Ureter (tissue), 1 donor: ENCODE results near the gene ZAP70. TPM values are rescaled to one million over a fixed set of nuclear protein-coding genes. Genes with fewer than 3 reads are reported as not detected.

Source experiments
- DNase-seq: peaks from one replicate; pipeline ENCODE4 v3.0.0-alpha.2; 2020; ENCODE audit warnings: low spot score
- total RNA-seq: library from RNA; stranded (reverse); gene quantifications from one replicate; pipeline ENCODE4 v1.2.4, GENCODE V29; 2023
- donor health status: DM: yes; HTN: yes; CAD: no.

ZAP70 gene
- total RNA-seq, 1 donor from 2014 or later = 5.2 TPM

DNA sequence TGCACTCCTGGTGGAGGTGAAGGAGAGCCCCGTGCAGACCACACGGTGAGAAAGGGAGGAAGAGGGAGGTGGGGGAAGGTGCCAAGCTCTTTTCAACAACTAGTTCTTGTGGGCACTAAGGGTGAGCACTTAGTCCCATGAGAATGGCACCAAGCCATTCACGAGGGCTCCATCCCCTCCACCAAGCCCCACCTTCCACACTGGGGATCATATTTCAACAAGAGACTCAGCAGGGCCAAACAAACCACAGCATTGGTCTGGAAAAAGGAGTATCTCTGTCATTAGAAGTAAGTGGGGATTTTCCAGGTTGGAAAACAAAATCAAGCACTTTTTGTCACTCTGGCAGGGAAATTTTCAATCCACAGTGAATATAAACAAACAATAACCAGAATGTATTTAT lies 38.4 kb downstream of the ZAP70 start:
- DNase-seq = no peak

DNA sequence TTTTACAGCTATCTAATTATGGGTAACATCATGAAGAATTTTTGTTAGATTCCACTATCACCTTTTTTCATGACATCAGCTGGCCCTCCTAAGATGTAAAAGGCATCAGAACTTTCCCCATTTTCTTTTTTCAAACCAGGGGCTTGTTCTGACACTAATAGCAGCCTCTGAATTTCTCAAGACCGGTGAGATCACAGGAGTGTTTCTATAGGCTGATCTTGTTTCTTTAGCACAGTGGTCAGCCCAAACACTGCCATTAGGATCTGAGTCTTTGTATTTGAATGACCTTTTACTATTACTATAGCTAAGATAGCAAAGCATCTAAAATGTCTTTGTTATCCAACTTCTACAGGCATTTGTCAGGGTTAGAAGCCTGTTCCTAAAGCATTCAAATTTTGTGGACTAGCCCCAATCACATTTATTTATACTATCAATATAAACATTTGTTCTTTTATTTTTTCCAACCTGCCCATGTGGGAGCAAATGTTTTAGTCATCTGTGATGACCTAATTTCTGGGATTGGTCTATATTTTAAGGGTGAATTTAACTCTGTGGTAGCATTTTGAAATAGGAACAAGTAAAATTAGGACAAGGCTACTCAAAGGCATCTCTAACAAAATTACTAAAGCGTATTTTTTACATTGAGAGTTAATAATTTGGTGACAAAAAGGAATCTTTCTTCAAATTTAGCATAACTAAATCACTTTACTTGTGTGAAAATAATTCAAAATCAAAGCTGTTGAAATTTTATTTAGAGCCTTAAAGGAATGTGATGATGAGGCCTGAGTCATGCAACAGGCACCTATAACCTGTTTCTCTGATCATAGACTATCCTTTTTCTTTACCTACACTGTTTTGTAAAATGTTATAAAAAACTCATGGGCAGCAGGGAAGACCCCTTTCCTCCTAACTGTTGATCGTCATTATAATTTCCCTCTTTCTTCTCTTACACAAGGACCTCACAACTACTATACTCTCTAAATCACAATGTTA lies 39.3 kb downstream of the ZAP70 start:
- no peak for DNase-seq

DNA sequence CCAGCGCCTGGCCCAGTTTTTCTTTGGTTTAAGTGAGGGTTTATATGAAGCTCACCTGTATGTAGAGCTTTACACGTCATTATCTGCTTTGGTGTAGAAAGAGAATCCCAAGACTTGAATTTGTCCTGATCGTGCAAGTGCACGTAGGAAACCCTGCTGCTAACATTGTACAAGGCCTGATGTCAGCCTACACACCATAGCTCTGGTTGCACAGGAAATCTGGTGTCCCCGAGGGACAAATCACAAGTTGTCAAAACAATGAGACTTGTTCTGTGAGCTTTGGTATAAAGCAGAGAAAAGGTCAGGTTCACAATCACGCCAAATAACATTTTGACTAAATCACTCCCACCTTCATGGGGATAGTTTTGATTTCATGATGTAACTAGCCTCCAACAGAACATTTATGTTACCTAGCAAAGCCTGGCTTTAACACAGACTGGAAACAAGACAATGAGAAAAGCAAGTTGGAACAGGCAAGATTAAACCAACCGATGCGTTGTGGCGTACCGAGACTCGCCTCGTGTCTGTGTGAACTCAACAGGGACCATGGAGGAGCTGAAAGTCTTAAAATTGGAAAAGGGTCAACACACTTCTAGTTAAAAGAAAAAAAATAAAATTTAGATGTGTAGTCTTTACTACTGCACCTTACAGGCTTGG lies 41.4 kb downstream of the ZAP70 start:
- no peak for DNase-seq

DNA sequence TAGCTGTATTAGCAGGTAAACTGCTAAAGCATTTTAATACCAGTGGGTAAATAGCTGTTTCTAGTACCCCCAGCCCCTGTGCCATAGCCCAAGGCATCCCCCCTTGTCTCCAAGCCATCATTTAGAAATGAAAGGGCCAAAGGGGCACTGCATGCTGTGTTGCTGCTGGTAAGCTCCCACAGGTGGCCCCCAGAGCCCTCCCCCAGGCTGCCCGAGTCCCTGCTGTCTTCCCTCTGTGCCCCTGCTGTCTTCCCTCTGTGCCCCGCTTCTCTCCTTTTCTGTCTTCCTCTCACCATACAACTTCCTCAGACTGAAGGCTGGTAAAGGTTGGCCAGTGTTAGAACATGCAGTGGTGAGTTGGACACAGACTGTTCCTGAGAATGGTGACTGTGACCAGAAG lies 42.1 kb downstream of the ZAP70 start:
- no peak for DNase-seq

DNA sequence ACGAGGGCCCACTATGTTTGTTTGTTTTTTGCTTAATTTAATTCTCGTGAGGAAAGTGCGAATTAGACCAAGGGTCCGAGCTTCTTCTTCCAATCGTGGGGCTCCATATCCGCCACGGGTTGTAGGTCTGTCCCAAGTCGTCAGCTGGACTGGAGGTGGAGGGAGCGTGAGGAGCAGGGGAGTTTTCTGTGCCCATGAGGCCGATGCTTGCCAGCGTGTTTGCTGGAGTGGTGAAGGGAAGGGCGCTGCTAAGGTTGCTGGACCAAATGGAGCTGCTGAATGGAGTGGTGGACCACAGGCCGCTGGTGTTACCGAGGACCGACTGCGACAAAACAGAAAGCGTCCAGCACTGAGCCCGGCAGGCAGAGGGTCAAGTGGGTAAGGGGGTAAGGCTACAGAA lies 43.7 kb downstream of the ZAP70 start:
- no peak for DNase-seq

DNA sequence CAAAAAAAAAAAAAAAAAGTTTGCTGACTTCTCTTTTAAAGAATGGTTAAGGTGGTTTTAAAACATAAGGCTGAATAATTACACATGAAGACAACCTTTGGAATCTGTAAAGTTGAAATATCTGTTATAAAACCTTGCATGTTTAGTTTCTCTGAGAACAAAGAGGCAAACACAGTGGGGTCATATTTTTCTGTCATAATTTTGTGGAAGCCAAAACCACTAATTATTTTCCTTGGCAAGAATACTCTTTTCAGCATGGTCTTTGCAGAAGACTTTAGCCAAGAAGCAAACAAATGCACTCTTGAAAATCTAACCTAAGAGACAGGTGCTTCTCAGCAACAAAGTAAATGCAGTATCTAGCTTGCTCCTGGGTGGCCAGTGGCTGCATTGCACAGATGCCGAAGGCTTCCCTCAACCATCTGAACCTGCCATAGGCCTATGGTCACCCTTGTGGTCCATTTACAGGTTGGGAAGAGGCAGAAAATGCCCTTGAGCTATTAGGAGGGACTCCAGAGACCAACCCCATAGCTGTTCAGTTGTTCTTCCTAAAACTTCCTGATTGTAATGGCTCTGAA lies 44.8 kb downstream of the ZAP70 start:
- no peak for DNase-seq

DNA sequence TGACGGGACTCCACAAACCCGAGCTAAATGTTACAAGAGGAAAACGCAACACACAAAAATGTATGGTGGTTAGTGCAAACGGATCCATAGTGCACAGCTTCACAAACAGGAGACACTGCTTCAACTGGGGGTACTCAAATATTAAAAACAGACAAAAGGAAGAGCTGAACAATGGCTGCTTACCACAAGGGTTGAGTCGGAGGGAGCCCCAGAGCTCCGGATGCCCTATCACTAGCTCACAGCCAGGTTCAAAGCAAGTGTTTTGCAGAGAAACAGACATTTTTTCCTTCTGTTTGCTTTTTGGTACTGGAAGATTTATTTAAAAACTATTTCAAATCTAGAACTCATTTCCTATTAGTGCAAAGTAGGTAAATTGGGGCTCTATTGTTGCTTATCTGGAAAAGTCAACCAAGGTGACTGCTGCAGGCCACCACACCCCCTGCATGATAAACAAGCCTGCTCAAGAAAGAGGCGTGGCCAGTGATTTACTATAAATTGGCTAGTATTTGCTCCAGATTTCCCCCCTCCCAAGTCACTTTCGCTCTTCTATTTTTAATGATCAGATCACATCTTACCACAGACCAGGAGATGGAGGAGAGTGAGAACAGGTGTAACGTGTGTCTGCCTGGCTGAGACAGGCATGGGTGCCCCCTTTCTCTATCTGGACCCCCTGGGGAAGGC lies 46.5 kb downstream of the ZAP70 start:
- DNase-seq = no peak

DNA sequence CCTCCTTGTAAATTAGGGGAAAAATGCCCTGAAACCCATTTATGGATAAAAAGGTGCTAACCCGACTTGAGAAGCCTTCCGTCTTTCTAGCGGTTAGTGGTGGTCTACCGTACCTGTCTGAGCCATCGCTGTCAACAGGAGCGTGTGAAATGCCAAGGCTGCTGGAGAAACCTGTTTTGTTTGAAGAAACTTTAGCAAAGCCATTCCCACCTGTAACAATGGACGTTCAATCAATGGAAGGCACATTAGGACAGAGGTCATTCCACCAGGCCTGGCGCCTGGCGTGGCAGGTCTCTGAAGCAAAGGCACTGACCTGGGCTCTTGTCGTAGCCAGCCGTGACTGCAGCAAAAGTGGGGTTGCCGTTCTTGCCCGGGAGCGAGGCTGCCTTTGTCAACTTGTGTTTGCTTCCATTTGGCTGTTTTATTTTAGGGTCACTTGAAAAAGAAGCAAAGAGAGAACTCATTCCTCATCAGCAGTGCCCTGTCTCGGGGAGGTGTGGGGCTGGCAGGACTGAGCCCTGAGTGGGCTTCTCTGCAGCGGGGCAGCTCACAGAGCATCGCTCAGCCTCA lies 47.2 kb downstream of the ZAP70 start:
- no peak for DNase-seq

DNA sequence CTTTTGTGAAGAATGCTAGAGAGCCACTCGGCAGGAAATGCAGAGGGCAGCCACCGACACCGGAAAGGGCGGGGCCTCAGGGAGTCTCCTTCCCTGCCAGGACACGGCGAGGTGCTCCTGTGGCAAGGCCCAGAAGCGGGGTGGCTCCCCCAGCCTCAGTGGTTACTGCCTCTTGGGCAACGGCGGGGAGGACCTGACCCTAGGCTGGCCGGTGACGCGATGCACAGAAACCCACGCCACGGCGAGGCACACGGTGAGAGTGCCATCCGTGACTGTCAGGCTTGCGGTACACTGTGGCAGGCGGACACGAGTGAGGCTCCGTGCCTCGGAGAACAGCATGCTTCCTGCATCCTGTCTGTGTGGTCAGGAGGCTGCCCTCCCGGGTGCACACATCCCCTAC lies 47.8 kb downstream of the ZAP70 start:
- no peak for DNase-seq

DNA sequence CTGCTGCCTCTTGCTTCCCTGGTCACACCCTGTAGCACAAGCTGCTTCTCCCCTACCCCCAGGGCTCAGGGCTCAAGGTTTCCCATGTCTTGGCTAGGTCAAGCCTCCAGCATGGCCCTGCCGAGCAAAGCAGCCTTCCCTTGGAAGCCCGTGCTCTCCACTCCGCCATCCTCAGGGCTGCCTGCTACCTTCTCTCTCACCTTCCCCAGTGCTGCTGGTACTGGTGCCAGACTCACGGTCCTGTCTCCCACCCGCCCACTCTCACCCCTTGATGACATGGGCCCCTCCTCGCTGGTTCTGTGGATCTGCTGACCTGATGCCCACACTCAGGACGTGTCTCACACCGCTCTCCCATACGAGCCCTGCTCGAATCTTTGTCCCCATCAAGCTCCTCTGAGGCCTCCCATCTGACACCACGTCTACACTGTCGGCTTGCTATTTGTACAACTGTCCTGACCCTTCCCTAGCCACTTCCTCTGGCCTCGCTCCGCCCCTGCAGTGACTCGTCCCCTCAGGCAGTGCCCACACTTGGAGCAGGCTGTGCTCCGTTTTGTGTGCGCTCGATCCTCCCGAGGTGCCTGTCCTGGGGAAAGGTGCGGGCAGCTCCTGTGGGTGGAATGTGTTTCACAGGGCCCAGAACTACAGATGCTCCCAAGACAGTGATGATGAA lies 49.9 kb downstream of the ZAP70 start:
- no peak for DNase-seq

DNA sequence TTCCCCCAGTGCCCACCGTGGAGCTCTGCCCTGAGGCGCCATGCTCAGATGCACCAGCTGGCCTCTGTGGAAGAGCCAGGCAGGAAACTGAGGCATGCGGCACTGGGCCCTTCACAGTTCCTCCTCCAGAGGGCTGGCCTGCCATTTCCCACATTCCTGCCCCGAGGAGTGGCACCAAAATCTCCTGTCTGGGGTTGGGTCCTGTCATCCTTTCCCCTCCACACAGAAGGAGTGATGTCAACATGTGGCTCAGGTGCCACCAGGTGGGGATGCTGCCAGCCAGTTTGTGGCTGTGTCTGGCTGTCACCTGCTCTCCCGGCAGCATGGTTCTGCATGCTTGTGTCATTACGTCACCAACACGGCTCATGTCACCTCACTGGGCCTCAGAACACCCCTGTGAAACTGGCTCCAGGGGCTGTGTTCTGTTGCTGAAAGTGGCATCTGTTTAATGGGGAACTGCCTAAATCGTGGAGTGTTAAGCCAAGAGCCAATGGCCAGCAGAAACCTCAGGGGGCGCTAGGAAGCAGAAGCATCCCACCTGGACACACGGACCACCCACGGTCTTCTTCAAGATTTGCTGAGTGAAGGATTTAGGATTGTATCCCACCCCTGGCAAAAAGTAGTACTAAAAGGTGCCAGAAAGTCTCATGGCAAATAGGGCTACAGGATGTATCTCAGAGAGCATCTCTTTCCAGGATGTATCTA lies 51.3 kb downstream of the ZAP70 start:
- DNase-seq = no peak

DNA sequence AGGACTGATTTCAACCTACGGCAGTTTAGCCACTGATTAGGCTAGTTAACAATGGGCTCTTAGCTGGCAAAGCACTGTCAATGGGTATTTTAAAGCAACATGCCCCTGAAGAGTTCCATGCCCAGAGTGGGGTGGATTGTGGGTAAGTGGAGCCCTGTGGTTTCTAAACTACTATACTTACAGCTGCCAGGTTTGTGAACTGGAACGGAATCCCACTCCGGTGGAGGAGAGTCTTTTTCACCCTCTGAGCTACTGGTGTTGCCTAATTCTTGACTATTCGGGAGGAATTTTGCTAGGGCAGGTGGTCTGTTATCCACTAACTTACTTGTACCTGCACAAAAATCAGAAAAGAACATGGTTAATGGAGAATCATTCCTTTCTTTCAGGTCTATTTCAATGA lies 52.6 kb downstream of the ZAP70 start:
- DNase-seq = no peak

DNA sequence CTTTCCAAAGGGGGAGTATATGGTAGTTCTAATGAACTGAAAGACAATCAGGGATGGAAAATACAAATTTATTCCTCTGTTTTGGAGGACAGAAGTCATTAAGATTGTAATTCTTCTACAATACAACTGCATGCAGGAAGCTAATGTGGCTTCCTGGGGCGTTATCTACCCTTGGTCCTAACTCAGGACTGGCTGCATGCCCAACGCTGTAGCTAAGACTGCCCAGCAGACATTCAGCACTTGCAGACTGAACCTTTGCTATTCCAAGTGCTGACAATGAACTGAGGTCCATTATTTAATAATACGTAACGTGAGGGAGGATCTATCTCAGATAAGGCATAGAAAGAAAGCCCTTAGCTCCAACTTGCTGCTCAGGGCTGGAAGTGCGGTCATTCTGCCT lies 53.2 kb downstream of the ZAP70 start:
- DNase-seq = no peak

DNA sequence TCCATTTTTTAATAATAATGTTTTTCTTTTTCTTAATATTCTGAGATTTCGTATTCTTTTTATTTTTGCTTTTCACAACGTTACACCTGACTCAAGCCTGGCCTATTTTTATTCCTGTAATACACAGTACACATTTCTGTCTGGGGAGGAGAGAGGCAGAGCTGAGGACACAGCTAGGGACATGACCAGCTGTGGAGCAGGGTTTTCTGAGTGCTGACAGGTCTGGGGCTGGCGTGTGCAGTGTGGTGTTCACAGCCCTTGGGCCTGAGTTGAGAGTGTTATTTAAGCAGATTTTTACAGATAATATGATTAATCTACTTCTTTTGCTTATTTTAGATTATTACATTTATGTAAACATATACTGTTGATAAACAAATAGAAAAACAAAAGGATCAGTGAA lies 55.9 kb downstream of the ZAP70 start:
- DNase-seq = no peak

DNA sequence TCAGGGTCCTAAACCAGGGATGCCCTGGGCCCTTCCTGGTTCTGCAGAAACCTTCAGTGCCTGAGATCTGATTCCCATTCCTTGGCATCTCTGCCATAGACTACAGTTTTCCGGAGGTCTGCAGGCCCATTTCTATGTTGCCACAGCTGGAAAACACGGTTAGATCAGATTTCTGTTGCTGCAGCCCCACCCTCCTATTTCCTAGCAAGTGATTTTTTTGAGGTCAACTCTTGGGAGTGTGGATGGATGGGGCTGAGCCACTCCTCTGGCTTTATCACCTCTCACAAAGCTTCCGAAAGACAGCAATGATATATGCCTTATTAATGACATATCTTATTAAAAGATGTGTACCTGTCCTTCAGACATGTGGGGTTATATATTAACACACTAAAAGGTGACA lies 56.3 kb downstream of the ZAP70 start:
- no peak for DNase-seq

DNA sequence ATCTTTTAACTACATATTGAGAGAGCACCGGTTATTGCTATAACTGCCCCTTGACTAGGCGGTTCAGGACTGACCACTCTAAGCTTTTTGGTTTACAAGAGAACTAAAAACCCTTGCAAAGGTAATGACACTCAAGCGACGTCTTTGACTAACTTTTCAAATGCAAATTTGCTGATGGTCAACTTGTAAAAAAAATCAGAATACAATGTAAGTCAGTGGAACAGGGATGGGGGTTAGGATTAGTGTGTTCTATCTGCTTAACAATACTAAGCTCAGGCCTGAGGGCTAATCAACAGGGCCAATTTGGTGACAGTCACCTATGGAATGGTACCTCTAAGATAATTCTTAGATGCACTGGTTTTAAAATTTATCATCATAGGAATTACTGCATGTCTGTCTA lies 57.1 kb downstream of the ZAP70 start:
- DNase-seq = no peak

DNA sequence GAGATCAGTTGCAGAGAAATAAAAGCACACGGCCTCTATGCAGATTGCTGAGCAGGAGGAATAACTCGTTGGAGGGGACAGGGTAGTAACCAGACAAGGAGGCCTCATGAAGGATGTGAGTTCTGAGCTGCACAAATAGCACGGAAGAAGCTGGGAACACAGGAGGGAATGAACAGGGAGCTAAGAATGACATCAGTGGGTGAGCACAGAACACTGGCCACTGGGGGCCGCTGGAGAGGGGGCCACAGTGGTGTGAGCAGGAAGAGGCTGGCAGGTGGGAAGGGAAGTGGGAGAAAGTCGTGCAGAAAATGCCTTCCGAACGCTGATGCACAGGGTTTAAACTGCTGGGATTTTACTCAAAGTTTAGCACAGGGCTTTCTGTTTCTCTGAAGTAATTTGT lies 61.0 kb downstream of the ZAP70 start:
- DNase-seq = no peak

DNA sequence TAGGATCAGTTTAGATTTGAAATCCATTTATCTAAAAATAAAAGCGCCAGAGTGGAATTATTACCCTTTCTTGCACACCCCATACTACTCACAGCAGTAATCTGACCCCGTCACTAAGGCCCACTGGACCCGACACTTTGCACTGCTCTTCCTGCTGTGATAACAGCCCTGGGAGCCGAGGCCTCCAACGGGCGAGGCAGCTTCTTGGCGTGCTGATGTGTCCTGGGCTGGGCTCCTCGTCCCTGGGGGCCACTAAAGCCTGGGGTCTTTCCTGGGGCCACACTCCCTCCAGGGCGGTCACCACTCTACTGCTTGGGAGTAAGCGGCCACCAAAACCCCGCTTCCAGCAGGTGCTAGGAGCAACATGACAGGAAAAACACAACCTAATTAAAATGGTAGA lies 61.7 kb downstream of the ZAP70 start:
- no peak for DNase-seq

DNA sequence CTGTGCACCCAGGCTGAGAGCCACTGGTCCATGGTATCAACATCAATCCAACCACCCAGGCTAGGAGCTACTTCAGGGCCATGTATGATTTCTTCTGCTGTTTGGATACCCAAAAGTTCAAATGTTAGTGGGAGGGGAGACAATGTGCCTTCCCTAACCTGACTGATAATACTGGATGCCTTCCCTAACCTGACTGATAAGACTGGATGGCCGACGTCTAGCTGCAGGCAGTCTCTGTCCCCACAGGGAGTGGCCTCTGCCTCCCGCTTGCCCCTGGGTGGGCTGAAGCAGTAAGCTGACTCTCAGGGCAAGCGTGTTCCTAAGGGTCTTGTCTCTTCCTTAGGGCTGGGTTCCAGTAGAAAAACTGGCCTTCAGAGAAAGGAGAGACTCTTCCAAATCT lies 65.8 kb downstream of the ZAP70 start:
- DNase-seq = no peak

DNA sequence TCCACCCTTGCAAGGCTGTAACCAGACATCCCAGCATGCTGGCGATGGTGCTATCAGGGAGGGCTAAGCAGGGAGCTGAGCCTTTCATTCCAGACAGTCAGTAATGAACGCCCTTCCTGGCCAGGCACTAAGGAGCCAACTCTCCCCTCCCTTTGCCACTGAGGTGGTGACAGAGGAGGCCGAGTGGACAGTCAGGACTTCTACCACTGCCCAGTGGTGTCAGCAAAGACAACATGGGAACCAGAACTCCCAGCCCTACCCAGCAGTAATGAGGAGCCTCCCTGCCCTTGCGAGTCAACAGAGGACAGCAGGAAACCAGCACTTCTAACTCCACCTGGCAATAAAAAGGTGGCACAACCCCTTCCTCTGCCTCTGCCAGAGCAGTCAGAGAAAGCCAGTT lies 68.6 kb downstream of the ZAP70 start:
- DNase-seq = no peak

DNA sequence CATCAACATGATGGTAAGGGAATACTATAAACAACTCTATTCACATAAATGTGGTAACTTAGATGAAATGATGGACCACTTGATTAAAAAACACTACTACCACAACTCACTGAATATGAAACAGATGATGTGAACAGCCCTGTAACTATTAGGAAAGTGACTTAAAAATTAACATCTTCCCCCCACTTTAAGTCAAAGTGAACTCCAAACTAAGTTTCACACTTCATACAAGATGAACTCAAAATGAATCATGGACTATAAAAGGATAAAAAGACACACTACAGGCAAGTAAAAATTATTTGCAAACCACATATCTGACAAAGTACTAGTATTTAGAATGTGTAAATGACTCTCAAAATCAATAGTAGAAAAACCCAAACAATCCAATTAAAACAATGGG lies 71.6 kb downstream of the ZAP70 start:
- DNase-seq = no peak
